HPDE6-E6E7 (cell line): ENCODE results near the gene PCF11.
"Not testable (repeated sequence)": the region's sequence is repeated elsewhere in the genome, so short reads cannot be mapped to it uniquely, and the experiment has no call there.

ENCODE experiments used
- DNase-seq: peaks from one replicate; pipeline ENCODE4 v3.0.0; 2011; ENCODE audit warnings: missing footprints; ENCODE audit errors: extremely low spot score

Gene PCF11

DNA sequence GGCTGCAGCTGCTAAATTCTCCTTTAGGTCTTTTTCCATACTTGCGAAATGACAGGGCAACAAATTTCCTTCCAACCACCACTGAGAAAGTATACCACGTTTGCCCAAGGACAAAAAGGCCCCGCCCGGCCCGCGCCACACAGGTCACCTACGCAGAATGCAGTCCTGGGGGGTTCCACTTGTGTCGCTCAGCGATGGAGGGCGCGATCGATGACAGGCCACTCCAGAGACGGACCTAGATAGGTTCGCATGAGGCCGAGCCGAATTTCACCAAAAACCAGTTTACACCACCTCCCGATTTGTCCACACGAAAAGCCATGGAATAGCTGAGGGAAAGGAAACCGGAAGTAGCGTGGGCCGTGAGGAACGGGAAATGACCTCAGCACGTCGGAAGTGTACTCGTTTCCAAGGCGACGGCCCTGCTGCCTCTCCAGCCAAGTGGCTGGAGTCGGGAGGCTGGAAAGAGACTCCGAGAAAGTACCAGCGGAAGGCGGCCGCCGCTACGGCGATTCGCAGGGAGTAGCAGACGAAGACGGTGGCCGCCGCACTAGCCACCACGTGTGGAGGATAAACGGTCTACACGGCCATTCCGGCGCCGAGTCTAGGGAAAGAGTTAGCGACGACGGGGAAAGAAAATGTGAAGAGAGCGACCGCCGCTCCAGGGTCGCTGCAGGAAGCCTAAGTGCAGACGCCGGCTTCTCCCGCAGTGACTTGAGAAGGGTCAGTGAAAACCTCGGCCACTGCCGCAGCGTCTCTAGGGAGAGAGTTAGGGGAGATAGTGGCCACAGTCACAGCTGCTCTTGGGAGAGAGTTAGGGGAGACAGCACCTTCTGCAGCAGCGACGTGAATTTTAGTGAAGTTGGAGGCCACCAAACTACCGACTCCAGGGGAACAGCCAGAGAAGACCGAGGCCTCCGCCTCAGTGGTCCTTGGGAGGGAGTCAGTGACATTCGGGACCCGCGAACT lies 36.7 kb downstream of the PCF11 start, which contains the start of gene ANKRD42:
ANKRD42 (plus strand) TSS at position 398 of the 966 bp plus-strand sequence. CDS start 959 bp downstream, outside the sequence.
- peak; percentile 96 for DNase-seq

DNA sequence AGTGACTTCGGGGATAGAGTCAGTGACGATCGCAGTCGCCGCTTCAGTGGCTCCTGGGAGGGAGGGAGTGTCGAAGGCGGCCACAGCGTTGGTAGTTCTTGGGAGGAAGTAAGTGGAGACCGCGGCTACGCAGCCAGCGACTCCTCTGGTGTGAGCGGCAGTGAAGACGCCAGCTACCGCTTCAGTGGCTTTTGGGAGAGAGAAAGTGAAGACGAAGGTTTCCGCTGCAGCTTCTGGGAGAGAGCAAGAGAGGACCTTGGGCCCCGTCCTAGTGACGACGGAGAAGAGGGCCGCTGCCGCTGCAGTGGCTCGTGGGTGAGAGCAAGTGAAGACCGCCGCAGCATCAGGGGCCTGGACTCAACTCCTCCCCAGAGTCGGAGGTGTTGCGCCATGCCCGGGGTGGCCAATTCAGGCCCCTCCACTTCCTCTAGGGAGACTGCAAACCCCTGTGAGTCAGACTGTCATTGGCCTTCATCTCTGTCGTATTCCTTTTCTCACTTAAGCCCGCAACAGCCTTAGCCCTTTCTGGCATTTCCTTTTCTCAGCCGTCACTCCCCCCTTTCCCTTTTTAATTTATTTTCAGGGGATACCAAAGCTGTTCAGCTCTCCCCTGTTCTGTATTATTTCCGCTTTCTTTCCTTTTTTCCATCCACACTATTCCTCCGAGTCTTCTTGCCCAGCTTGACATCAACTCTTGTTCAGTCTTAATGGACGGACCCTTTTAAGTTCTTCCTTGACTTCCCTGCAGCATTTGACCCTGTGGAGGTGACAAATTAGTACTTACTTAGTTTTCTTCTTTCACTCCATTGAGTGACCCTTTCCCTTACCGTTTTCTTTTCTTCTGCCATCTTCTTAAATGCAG lies 37.6 kb downstream of the PCF11 start:
- DNase-seq: peak; percentile 49

DNA sequence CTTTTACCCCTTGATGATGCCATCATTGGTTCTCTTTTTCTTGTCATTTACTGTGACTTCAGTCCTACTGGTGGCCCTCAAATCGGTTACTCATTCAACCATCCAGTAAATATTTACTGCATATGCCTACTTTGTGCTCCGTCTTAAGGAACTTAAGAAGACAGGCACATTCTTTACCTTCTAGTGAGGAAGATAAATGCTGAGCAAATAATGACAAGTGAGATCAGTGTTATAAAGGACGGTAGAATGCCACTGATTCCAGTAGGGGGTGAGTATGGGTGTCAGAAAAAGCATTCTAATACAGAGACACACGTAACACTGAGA lies 38.2 kb downstream of the PCF11 start:
- no peak for DNase-seq

DNA sequence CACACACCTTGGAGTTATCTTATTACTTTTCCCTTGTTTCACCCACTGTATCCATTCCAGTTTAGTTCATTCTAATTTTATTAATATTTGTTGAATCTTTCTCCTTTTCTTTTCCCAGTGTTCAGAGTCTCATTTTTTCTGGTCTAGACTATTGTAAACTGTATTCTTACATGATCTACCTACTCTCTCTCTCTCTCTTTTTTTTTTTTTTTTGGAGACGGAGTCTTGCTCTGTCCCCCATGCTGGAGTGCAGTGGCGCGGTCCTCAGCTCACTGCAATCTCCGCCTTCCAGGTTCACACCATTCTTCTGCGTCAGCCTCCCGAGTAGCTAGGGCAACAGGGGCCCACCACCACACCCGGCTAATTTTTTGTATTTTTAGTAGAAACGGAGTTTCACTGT lies 38.7 kb downstream of the PCF11 start:
- no peak for DNase-seq

DNA sequence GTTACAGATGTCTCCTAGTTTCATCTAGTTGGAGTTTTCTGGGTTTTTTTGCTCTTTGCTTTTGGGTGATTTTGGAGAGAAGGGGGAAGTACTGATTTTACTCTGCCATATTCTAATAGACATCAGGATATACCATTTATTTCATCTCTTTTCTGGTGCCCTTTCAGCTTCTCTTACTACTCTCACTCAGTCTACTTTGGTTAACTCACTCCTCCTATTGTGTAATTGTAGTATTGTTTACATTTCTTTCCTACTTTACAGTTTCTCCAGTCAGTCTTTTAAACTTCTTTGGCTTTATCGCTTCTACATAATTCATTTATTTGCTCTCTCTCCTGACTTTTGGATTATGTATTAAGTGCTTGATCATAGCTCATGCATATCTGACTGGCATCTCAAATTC lies 43.1 kb downstream of the PCF11 start:
- no peak for DNase-seq

DNA sequence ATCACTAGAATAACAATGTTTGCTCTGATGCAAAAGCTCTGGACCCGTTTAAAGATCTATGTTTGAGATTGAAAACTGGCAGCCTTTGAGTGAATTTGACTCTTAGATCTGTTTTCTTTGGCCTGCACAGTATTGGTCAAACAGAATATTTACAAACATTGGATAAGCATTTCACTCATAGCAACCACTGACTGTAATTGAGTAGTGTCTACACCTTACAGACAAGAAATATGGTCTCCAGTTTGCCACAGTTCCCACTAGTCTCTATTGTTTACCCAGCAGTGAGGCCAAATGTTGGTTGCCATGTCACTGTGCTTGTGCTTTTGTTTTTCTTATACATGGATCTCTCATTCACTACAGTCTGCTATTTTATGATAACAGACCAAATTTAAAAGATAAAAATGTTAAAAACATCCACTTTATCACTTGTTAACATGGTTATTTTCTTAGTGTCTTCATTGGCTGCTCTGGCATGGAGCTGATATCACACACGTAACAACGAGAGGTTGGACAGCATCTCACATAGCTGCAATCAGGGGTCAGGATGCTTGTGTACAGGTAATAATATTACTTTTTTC lies 48.8 kb downstream of the PCF11 start:
- DNase-seq: no peak

DNA sequence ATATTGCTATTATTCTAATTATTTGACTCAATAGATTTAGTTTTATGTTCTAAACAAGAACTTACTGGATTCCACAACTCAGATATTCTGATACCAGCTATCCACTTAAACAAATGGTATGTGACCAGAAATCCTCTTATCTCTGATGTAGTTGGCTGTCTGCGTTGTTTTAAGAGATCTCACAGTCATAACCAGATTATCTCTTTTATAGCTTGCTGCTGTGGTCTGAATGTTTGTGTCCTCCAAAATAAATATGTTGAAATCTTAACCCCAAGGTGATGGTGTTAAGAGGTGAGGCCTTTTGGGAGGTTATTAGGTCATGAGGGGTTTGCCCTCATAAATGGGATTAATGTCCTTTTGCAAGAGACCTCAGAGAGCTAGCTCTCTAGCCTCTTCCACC lies 49.3 kb downstream of the PCF11 start:
- no peak for DNase-seq

DNA sequence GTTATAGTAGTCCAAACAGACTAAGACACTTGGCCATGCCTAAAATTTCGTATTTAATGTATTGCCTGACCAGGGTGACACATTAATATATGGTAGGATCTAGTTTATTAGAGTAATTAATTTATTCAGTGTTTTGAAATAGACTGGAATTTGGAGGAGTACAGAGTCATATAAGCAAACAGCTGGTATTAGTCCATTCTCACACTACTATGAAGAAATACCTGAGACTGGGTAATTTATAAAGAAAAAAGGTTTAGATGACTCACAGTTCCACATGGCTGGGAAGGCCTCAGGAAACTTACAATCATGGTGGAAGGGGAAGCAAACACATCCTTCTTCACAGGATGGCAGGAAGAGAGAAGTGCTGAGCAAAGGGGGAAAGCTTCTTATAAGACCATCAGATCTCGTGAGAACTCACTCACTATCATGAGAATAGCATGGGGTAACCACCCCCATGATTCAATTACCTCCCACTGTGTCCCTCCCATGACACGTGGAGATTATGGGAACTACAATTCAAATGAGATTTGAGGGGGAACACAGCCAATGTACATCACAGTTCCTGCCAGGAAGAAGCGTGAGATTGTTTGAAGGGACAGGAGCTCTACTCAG lies 49.9 kb downstream of the PCF11 start:
- not testable (repeated sequence) for DNase-seq

DNA sequence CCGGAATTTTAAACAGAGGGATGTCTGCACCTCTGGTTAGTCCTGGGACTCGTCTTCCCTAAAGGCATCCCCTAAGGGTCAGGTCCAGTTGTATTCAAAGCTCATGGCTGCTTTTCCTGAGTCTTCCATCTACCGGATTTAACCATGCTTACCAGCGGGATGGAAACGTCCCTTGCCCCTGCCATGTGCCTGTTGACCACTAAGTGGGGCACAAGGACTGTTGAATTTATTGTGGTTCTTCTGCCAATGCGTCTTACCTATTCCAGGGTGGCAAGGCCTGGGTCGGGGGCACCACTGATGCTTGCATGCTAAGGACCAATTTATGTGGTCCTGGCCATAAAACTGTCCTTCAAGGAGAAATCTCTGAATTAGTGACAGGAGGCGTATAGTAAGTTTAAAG lies 62.2 kb downstream of the PCF11 start:
- DNase-seq: no peak

DNA sequence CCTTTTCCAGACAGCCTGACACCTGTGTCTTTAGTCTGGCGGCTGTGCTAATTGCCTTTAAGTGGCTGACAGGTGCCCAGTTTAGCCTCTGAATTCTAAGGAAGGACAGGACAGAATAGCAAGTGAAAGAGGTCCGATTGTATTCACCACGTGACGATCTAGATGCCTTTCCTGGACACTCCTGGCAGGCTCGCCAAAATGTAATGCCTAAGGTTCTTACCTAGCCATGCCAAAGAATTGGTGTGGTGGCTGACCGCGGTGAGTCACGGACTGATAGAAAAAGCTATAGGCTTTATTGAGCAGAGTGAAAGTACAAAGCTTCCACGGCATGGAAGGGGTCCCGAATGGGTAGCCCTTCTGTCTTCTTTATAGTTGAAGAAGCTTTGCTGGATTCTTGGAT lies 63.3 kb downstream of the PCF11 start:
- DNase-seq: no peak

DNA sequence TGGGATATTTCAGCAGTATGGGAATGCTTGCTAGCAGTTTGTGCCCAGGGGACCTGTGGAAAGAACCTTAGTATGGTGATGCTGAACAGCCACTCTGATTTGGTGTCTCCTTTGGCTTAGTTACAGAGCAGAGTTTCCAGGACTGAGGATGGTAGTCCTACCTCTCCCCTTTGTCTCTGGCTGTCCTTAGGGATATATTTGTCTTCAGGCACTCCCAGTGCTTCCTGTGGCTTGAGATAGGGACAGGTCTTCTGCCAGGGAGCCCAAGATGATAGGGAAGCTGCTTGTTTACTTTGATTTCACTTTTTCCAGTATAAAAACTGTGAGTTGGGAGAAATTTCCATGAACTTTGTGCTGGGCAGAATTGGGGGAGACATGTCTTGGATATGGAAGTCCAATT lies 64.8 kb downstream of the PCF11 start:
- DNase-seq: no peak

DNA sequence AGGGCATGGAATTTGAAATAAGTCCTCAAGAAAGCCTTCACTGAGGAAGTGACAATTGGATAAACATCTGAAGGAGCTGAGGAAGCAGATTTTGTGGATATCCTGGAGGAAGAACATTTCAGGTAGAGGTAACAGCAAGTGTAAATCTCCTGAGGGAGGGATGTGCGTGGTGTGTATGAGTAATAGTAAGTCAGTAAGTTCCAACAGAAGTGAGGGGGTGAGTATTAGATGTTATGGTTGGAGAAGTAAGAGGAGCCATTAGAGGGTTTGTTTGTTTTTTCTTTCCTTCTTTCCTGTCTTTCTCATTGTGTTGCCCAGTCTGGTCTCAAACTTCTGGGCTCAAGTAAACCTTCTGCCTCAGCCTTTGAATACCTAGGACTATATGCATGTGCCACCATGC lies 65.6 kb downstream of the PCF11 start:
- DNase-seq: no peak

DNA sequence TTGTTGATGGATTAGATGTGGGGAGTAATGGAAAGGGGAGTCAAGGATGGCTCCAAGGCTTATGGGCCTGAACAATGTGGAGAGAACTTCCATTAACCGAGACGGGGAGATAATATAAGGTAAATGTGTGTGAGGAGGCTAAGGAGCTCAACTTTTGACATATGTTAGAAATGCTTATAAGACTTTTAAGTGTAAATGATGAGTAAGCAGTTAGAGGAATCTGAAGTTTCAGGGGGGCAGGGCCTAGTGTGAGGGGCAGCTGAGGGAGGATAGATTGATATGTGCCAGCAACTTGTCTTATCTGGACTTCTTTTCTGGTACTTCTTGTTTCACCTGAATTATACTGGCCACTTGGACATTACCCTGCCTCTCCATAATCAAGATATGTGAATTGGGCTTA lies 66.5 kb downstream of the PCF11 start:
- DNase-seq: no peak

DNA sequence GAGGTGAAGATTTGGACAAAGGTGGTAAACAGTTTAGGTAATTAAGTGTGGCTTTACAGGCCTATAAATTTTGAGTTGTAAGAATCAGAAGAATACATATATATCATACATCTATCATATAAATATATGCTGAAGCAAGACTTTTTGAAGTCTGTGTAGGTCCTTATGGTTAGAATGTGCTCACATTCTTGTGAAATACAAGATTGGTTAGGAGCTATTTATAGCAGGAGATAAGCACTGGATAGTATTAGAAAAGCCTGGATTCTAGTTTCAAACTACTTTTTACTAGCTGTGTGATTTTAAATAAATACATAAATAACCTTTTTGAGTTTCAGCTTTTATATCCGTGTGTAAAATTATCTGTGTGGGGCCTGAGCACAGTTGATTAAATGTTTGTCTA lies 78.9 kb downstream of the PCF11 start:
- DNase-seq: no peak
